NCI-H446 treated with DMSO at 0.1 percent for 48 hours (cell line): ENCODE data around the gene STUM.
"Not testable (repeated sequence)": the region's sequence is repeated elsewhere in the genome, so short reads cannot be mapped to it uniquely, and the experiment has no call there.

Source experiments
- DNase-seq: peaks from one replicate; lab custom pipeline; 2025; lab: John Stamatoyannopoulos, UW

Gene STUM

DNA sequence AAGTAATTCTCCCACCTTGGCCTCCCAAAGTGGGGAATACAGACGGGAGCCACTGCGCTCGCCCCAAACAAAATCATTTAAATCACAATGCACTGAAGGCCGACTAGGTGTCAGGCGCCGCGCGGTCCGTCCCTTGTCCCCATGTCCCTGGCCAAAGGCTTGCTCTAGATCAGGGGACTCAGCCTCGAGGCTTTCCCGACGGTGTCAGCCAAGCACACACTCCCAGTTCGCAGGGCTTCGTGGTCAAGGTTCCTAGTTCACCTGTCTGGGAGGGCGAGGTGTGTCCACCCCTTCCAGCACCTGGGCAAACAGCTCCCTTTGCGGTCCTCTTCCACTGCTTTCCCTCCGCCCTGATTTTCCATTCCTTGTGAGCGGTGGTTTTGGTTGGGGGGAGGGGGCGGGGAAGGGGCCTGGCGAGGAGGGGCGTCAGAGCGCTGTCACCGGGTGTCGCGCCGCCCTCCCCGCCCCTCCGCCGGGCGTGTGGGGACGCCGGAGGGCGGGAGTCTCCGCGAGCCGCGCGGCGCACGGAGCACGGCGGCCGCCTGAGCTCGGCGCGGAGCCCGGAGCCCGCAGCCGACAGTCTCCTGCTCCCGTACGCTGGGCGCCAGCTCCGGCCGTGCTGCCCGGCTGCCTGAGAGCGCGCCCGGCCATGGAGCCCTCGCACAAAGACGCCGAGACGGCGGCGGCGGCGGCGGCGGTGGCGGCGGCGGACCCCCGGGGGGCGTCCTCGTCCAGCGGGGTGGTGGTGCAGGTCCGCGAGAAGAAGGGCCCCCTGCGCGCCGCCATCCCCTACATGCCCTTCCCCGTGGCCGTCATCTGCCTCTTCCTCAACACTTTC, at the start of gene STUM:
Gene STUM (plus strand): TSS at position 509 of the 838 bp plus-strand sequence. CDS start 141 bp downstream, at position 650.
- no peak for DNase-seq

- DNase-seq = not testable (repeated sequence)
Observed at GRCh38 chr1:226499699-226500098, 48.9 kb upstream of the STUM start.

DNA sequence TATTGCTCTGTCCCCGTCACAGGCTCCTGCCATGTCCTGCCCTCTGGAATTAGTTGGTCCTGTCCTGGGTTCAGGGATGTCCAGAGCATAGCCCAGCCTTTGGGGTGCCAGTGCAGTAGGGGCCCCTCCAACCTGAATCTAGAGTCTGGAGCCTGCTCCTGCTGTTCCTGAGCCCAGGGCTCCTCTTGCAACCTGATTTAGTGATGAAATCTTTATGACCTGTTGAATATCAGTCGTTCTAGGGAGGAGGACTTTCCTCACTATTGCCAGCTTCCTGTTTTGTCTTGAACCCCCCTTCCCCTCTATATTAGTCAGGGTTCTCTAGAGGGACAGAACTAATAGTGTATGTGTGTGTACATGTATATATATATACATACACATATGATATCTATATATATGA, 42.5 kb upstream of the STUM start:
- DNase-seq = no peak

- no peak for DNase-seq
Observed at GRCh38 chr1:226506921-226507320, 41.6 kb upstream of the STUM start.

- peak; percentile 99 for DNase-seq
Observed at GRCh38 chr1:226510453-226510852, 38.1 kb upstream of the STUM start.

DNA sequence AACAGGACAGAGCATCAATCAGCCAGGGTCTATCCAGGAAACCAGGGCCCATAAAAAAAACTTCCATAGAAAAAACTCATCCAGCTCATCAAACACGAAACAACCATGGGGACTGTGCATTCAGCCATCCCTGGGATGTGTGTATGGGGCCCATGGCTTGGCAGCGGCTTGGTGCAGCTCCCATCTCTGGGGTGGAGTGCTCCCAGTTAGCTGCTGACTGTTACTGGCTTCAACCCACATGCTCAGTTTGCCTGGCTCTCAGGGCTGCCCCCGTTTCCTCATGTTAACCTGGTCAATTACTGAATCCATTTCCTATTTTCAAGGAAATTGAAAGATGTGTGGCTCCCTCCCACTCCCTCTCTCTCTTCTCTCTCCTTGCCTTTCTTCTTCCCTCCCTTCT, 37.3 kb upstream of the STUM start:
- no peak for DNase-seq

DNA sequence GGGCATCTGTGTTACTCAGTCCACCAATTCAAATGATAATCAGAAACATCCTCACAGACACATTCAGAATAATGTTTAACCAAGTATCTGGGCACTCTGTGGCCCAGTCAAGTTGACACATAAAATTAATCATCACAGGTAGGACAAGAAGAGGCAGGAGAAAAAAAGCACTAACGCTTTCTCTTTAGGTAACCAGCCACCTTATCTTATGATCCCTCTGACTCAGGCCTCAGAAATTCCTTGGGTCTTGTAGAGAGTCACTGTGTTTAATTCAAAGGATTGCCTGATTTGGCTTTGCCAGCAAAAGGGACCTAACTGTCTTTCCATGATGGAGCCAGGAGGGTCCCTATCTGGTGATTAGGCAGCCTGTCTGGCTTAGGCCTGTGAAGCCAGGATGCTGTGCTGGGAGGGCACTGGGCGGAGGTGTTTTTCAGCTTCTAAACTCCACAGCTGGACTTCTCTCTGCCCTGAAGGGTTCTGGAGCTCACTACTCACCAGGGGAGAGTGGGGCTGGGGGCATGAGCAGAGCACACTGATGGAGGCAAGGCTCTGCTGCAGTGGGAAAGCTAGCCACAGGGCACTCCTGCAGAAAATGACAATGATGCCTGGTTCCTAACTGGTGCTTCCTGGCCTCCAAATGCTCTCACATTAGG, 36.4 kb upstream of the STUM start:
- no peak for DNase-seq

DNA sequence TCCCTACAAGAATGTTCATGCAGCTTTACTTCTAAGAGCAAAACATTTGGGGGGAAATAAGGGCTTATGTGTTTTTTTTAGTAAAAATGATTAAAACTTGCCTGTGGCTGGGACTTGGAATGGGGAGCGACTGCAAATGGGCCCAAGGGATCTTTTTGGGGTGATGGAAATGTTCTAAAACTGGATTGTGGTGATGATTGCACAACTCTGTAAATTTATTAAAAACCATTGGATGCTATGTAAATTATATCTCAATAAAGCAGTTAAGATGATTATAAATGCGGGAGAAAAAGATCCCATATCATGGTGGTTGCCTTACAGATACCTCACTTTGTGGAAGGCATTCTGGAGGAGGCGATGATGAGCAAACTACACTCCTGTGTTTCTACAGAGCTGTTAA, 30.2 kb upstream of the STUM start:
- DNase-seq = no peak

DNA sequence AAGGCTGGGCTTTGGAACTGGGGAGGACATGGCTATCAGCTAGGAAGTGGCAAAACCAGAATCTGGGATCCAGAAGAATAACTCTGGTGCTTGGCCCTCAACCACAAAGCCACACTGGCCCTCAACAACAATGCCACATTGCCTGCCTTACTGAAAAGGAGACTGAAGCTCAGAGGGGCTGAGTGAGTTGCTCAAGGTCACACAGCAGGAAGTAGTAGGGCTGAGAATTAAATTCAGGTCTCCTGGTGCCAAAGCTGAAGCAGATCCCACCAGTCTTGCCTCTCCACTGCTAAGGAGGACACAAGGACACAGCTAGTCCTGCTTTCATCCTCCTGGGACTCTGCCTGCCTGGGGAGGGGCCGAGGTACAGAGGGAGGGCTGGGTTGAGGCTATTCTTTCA, 29.4 kb upstream of the STUM start:
- DNase-seq = no peak

DNA sequence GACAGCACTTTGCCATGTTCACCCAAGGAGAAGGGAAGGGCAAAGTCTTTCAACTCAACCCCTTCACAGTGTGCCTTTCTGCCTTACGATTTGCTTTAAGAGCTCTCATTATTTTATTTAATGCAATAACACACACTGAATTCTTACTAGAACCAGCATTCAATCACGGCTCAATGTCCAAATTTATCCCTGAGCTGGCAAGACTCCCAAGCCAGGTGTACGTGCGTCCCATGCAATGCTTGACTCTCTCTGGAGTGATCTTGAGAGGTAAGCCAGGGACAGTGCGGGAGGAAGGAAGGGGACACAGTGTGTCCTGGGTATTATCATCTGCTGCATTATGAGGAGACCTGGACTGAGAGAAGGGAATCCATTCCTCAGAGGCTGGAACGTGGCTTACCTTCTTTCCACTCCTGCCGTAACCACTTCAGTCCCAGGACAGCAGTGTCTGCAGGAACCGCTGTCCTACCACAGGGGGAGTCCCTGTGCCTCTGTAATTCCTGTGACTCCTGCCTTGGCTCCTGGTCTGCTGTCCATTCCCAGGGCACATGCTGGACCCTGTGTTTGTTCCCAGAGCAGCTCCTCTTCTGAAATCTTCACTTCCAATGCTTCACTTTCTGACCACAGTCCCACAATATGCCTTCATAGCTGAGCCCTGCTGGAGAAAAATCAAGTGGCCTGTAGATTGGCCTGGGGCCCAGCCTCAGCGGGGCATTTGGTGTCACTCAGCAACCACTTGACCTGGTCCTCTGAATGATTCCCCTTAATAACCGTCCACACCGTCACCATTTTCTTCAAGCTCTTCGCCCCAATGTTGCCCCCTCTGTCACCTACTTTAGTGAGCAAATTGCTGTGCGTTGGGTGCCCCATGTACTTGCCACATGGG, 28.6 kb upstream of the STUM start:
- DNase-seq = no peak

GRCh38 chr1:226520640-226521355, 27.8 kb upstream of the STUM start:
- no peak for DNase-seq

GRCh38 chr1:226523646-226524406, 24.7 kb upstream of the STUM start:
- no peak for DNase-seq

- no peak for DNase-seq
Observed at GRCh38 chr1:226524547-226524946, 24.0 kb upstream of the STUM start.

GRCh38 chr1:226525750-226526149, 22.8 kb upstream of the STUM start:
- no peak for DNase-seq

GRCh38 chr1:226526801-226527595, 21.6 kb upstream of the STUM start:
- no peak for DNase-seq

- no peak for DNase-seq
Observed at GRCh38 chr1:226529891-226530290, 18.7 kb upstream of the STUM start.

DNA sequence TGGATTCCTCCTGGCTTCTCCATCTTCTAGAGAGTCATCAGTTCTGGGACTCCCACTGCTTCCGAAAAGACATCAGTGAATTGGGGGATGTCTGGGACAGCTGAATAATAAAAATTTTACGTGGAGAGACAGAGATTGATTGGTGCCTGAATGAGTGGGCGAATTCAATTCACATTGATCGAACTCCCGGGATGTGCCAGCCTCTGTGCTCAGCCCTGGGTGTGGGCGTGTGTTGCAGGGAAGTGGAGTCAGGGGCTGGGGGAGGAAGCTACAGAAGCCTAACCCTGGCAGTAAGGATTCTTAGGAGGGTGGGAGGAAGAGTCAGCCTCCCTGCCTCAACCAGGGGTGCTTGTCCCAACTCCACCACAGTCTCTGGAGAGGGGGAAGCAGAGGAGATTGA, 18.0 kb upstream of the STUM start:
- DNase-seq = no peak

DNA sequence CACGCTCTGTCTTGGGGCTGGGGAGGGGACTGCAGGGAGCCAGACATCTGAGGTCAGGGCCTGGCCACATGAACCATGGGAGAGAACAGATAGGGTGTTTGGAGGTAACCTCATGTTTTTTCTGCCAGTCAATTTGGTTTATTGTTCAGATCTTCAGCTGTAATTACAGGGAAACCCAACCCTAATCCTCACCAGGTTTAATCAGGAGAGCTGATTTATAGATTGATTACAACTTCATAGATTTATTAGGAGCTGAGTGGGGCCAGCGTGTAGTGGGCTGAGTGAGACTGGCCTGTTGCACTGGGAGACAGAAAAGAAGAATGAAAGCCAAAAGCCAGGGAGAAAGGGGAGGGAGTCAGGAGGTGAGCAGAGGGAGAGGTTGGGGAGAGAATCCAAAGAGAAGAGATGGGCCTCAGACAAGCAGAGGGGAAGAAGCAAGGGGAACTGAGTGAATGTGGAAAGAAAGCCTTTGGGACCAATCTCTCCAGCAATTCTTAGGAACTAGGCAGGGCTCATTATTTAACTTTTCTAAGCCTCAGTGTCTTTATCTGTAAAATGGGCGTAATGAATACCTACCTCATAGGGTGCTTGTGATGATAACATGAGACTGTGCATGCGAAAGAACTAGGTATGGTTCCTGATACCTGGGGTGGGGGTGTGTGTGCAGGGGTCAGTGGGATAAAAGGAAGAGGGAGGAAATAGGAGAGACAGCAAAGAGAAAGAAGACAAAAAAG, 17.0 kb upstream of the STUM start:
- DNase-seq = no peak

GRCh38 chr1:226532553-226532952, 16.0 kb upstream of the STUM start:
- no peak for DNase-seq

DNA sequence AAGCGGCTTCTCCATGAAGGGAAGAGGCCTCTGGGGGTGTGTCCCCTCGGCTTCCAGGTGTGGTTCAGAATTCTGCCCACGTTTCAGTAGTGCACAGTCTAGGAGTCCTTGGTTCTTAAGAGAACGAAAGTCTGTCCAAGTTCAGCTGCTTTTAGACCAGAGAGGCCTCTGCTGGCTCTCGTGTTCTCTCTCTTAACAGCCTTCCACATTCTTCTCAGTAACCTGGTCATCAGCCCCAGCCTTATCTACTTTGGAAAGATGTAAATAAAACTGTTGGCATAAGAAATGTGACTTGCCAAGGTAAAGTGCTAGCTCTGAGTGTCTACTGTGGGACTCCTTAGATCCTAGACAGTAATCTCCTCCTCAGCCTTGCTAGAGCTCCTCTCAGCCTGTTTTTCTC, 15.3 kb upstream of the STUM start:
- DNase-seq = no peak
